Measurements from ENCODE around the gene GSK3A.
A peak's percentile ranks its signal among the peaks of the same experiment; 100 is the strongest.

Gene GSK3A

GRCh38 chr19:42242512-42243409, at the start of gene GSK3A:
GSK3A (minus strand) TSS chr19:42242602; CDS start chr19:42242465, 137 bp downstream.
- peak; percentile 100 for DNase-seq

DNA sequence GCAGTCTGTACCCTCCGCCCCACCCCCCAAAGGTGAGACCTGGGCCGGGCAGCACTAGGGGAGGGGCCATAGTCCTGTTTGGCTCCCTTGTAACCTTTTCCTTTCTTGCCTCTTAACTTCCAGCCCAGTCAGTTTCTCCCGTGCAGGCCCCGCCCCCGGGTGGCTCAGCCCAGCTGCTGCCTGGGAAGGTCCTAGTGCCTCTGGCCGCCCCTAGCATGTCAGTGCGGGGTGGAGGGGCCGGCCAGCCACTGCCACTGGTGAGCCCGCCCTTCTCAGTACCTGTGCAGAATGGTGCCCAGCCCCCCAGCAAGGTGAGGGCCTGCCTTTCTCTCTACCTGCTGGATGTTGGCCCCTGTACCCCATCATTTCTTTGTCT, 49.0 kb upstream of the GSK3A start:
- no peak for DNase-seq

DNA sequence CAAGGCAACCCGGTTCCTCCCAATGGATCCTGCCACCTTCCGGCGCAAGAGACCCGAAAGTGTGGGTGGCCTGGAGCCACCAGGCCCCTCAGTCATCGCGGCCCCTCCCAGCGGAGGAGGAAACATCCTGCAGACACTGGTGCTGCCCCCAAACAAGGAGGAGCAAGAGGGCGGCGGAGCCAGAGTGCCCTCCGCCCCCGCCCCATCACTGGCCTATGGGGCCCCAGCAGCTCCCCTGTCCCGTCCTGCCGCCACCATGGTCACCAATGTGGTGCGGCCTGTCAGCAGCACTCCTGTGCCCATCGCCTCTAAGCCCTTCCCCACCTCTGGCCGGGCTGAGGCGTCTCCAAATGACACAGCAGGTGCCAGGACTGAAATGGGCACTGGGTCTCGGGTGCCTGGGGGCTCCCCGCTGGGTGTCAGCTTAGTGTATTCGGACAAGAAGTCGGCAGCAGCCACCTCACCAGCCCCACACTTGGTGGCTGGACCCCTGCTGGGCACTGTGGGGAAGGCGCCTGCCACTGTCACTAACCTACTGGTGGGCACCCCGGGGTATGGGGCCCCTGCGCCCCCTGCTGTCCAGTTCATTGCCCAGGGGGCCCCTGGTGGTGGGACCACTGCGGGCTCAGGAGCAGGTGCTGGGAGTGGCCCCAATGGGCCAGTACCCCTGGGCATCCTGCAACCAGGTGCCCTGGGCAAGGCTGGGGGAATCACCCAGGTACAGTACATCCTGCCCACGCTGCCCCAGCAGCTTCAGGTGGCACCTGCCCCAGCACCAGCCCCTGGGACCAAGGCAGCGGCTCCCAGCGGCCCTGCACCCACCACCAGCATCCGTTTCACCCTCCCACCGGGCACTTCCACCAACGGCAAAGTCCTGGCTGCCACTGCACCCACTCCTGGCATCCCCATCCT, 48.4 kb upstream of the GSK3A start:
- DNase-seq: no peak

DNA sequence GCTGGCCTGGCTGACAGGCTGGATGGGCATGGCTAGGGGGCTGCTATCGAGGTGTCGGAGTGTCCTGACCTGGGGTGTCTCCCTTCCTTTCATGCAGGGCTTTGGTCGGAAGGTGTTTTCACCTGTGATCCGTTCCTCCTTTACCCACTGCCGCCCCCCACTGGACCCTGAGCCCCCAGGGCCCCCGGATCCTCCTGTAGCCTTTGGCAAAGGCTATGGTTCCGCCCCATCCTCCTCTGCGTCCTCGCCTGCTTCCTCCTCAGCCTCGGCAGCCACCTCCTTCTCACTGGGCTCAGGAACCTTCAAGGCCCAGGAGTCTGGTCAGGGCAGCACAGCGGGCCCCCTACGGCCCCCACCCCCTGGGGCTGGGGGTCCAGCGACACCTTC, 47.7 kb upstream of the GSK3A start:
- no peak for DNase-seq

DNA sequence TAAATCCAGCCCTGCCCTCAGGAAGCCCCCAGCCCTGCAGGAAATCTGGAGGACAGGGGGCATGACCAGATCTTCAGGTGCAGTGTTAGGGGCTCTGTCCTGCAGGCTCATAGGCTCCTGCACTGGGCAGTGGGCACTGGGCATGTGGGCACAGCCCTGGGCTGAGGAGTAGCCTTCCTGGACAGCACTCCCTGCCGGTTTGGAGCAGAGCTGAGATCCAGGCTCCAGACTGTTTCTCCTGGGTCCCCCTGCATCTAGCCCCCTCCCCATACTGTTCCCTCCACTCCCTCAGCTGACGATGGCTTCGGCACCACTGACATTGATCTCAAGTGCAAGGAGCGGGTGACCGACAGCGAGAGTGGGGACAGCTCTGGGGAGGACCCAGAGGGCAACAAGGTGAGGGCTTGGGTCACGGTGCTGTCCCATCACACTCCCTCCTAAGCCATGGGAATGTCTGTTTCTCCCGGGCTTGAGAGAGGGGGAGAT, 47.2 kb upstream of the GSK3A start:
- no peak for DNase-seq

DNA sequence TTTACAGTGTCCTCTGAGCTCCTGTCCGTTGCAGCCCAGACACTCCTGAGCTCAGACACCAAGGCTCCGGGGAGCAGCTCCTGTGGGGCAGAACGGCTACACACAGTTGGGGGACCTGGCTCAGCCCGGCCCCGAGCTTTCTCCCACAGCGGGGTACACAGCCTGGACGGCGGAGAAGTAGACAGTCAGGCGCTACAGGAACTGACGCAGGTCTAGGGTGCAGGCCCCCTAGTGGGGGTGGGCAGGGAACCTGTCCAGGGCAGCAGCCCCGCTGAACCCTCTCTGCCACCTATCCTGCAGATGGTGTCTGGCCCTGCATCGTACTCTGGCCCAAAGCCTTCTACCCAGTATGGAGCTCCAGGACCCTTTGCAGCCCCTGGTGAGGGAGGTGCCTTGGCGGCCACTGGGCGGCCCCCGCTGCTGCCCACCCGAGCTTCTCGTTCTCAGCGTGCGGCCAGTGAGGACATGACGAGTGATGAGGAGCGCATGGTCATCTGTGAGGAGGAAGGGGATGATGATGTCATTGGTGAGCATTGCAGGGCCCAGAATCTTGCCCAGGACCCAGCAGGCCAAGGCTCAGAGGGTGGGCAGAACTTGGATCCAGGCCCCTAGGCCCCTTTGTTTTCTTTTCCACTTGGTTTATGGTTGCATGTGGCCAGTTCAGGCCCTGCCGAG, 46.6 kb upstream of the GSK3A start:
- DNase-seq: no peak

GRCh38 chr19:42288387-42288786, 46.0 kb upstream of the GSK3A start:
- DNase-seq: no peak

DNA sequence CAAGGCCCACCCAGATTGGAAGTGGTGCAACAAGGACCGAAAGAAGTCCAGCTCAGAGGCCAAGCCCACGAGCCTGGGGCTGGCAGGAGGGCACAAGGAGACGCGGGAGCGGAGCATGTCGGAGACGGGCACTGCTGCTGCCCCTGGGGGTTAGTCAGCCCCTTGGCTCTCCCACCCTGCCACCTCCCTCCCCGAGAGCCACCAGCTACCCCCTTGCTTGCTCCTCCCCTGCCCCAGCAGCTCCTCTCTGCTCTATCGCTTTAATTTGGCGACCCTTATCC, 45.4 kb upstream of the GSK3A start:
- DNase-seq: no peak

GRCh38 chr19:42287017-42287826, 44.8 kb upstream of the GSK3A start:
- DNase-seq: no peak

- DNase-seq: no peak
These were observed 44.1 kb upstream of the GSK3A start for GRCh38 chr19:42286349-42287016.

- DNase-seq: no peak
These were observed 43.6 kb upstream of the GSK3A start for GRCh38 chr19:42285988-42286348.

- DNase-seq: no peak
These were observed 43.1 kb upstream of the GSK3A start for GRCh38 chr19:42285541-42285941.

- DNase-seq: peak; percentile 65
These were observed 42.4 kb upstream of the GSK3A start for GRCh38 chr19:42284591-42285341.

DNA sequence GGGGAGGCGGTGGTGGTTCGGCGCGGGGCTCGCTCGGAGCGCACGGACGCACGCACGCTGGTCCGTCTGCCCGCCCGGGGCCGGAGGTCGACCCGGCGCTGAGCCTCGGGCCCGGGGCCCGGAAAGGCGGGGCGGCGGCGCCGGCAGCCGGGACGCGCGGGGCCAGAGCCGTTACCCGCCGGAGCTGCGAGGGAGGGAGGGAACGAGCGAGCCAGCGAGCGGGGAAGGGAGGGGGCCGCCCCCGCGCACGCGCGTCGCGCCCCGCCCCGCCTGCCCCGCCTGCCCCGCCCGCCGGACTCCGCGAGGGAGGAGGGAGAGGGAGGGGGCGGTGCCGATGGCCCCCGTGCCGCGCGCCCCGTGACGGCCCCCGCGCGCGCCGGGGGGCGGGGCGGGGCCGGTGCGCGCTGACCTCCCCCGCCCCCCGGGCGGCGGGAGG, 41.7 kb upstream of the GSK3A start:
- DNase-seq: peak; percentile 96

DNA sequence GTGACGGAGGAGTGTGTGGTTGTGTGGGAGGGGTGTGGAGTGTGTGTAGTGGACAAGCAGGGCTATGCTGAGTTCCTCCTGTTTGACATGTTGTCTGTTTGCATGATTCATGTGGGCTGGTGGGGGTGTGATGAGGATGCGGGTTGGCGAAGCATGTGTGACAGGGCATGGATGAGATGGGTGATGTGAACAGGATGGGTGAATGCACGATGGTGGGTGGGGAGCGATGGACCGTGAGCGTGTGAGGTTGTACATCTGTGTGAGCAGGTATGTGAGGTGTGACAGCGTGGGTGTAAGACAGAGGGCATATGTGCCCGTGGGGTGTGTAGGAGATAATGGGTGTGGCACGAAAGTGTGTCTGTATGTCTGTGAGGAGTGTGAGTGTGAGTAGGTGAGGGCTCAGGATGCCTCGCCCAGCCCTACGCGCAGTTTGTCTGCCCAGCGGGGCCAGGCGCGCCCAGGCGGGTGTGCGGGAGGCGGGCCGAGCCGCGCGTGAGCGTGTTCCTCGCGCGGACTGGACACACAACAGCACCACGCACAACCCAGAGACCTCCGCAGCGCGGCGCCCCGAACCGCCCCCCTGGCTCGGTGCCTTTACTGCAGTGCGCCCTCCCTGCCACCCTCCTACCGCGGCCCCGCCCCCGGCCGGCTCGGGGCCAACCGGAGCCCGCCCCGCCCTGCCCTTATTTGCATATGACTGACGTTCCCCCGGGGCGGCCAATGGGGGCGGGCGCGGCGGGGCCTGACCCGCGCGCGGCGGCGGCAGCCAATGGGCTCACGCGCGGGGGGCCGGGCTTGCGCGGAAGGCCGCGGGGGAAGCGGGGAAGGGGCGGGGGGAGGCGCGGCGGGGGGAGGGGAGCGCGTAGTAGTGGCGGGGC, 41.0 kb upstream of the GSK3A start:
- DNase-seq: peak; percentile 99

- DNase-seq: no peak
These were observed 40.4 kb upstream of the GSK3A start for GRCh38 chr19:42282819-42283187.

- DNase-seq: peak; percentile 97
These were observed 39.7 kb upstream of the GSK3A start for GRCh38 chr19:42281827-42282762.

DNA sequence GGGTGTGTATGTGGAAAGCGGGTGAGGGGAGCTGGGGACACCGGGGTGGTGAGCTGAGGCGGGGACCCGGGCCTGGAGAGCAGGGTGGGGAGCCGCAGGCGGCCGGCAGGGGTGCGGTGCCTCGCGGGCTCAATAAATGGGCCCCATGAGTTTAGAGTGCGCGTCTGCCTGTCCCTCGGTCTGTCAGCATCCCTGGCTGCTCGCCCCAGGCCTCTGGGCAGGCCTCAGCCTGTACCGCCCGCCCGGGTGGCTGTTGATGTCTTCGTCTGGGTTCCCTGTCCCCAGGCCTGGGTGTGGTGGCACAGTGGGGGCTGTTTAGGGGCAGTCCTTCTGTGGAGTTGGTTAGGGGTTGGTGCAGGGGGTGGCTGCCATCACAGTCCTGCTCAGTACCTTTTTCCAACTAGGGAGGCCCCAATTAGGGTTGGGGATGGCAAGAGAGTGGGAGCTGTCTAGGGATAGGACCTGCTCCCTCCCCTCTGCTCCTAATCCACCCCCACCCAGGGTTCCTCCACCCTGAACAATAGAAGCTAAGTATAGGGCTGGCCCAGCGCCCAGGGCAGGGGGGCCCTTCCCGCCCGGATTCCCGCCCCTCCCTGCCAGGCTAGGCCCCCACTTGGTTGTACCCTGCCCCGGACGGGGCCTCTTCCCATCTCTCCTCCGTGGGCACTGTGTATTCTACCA, 38.9 kb upstream of the GSK3A start:
- peak; percentile 99 for DNase-seq

DNA sequence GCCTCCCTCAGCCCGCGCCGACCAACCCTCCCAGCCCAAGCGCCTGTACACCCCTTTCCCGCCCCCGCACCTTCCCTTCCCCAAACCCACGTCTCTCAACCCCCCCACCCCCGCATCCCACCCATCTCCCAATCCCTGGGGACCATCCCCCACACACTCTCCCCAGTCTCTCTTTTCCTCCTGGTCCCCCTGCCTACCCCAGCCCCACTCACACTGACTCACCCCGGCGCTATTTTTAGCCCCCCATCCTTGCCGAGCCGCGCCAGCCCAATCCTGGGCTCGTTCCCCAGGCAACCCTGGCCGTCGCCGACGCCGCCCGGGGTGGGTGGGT, 38.4 kb upstream of the GSK3A start:
- DNase-seq: no peak
